Breast epithelium (tissue), 3 donors: ENCODE data around the gene MTSS2.

ENCODE experiments used
- CTCF ChIP-seq, 3 donors: fragments of 450-650 bp; IDR thresholded peaks; one replicate each; pipeline ENCODE4 v1.5.1; 2016 to 2017; ENCODE audit warnings: antibody characterized with exemption in 3 of 3, mild to moderate bottlenecking in 3 of 3, moderate library complexity in 3 of 3
- POLR2A ChIP-seq: fragments of 450-650 bp; IDR thresholded peaks from one replicate; pipeline ENCODE4 v1.6.1; 2016; ENCODE audit warnings: antibody characterized with exemption, mild to moderate bottlenecking, moderate library complexity

- no peak for TF ChIP-seq POLR2A
- TF ChIP-seq CTCF (IDR thresholded peaks at IDR 0.05), result no peak
Measured at GRCh38 chr16:70677499-70678120, 8.2 kb downstream of the MTSS2 start.
